Measurements from ENCODE around the gene WDR70. TPM values are rescaled to one million over a fixed set of nuclear protein-coding genes. Genes with fewer than 3 reads are reported as not detected.

Gene WDR70
- total and polyA plus RNA-seq, 10 of the 15 experiments (the other 5 are each of a cell fraction or from before 2014, with no cell fraction given): 10.9 to 33.6 (median 29.1) TPM

DNA sequence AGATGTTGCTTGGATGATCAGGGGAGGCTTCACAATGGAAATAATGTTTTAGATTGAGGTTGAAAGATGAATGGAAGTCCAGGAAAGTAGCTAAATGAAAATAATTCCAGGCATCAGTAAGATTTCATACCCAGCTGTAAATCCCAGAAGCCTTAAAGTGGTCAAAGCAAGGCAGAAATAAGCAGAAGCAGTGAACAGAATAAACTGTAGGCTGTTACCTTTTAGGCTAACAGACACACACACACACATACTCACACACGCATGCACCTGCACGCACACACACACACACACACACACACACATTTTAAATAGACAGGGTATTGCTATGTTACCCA is 175.3 kb downstream of the WDR70 start:
- ChIA-PET RAD21 (ENCODE audit: unreplicated experiment) (interaction anchor here (1.0 to 1.9 kb wide), 2 partner anchors 141 to 186 kb away, joined by 4 to 8 read pairs; no protein-coding TSS in a partner anchor), SMC1A (ENCODE audit: uncharacterized antibody, unreplicated experiment) (interaction anchor here (1.0 to 1.2 kb wide), 2 partner anchors 12 to 142 kb away, joined by 3 to 4 read pairs; no protein-coding TSS in a partner anchor), POLR2A (no interaction called here), CTCF (interaction anchor here (0.6 to 2.0 kb wide), 12 partner anchors 9 to 965 kb away, joined by 3 to 14 read pairs (median 4); no protein-coding TSS in a partner anchor)
- H3K79me2 ChIP-seq (ENCODE audit: control insufficient read depth, insufficient read depth, low read length): no peaks in the 10 kb centered on the region
- no peaks in the 10 kb centered on the region for H3K4me1 ChIP-seq (ENCODE audit: control insufficient read depth, insufficient read depth, low read length)
- FAIRE-seq (no peak), ATAC-seq (no peak), DNase-seq (ENCODE audit: low read depth, low spot score) (no peak)
- no peaks in the 10 kb centered on the region for H4K20me1 ChIP-seq (ENCODE audit: control insufficient read depth, insufficient read depth)
- no peak for TF ChIP-seq KDM1A (IDR thresholded peaks at IDR 0.05; ENCODE audit: borderline replicate concordance)
- no peak for TF ChIP-seq NFXL1 (IDR thresholded peaks at IDR 0.05; ENCODE audit: borderline replicate concordance)
- no peak for TF ChIP-seq SMARCA5 (IDR thresholded peaks at IDR 0.05)
- TF ChIP-seq POU2F2 (IDR thresholded peaks at IDR 0.05; ENCODE audit: borderline replicate concordance, low read depth, low read length): no peak
- TF ChIP-seq, protein P1, sequence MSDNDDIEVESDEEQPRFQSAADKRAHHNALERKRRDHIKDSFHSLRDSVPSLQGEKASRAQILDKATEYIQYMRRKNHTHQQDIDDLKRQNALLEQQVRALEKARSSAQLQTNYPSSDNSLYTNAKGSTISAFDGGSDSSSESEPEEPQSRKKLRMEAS (IDR thresholded peaks at IDR 0.05; ENCODE audit: low read depth, low read length): no peak
- TF ChIP-seq, protein P2, sequence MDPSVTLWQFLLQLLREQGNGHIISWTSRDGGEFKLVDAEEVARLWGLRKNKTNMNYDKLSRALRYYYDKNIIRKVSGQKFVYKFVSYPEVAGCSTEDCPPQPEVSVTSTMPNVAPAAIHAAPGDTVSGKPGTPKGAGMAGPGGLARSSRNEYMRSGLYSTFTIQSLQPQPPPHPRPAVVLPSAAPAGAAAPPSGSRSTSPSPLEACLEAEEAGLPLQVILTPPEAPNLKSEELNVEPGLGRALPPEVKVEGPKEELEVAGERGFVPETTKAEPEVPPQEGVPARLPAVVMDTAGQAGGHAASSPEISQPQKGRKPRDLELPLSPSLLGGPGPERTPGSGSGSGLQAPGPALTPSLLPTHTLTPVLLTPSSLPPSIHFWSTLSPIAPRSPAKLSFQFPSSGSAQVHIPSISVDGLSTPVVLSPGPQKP (IDR thresholded peaks at IDR 0.05; ENCODE audit: low read depth, low read length): no peak
- TF ChIP-seq, protein P3, sequence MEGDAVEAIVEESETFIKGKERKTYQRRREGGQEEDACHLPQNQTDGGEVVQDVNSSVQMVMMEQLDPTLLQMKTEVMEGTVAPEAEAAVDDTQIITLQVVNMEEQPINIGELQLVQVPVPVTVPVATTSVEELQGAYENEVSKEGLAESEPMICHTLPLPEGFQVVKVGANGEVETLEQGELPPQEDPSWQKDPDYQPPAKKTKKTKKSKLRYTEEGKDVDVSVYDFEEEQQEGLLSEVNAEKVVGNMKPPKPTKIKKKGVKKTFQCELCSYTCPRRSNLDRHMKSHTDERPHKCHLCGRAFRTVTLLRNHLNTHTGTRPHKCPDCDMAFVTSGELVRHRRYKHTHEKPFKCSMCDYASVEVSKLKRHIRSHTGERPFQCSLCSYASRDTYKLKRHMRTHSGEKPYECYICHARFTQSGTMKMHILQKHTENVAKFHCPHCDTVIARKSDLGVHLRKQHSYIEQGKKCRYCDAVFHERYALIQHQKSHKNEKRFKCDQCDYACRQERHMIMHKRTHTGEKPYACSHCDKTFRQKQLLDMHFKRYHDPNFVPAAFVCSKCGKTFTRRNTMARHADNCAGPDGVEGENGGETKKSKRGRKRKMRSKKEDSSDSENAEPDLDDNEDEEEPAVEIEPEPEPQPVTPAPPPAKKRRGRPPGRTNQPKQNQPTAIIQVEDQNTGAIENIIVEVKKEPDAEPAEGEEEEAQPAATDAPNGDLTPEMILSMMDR (IDR thresholded peaks at IDR 0.05 in 2 of 3, conservative IDR thresholded peaks at IDR 0.05 in 1 of 3; ENCODE audit: control insufficient read depth in 2 of 3, extremely low read depth in 1 of 3, insufficient read depth in 1 of 3, low read depth in 3 of 3, low read length in 3 of 3): no peak
- TF ChIP-seq ZNF274 (IDR thresholded peaks at IDR 0.05; ENCODE audit: insufficient read depth, insufficient read length): no peak
- TF ChIP-seq, protein P4, sequence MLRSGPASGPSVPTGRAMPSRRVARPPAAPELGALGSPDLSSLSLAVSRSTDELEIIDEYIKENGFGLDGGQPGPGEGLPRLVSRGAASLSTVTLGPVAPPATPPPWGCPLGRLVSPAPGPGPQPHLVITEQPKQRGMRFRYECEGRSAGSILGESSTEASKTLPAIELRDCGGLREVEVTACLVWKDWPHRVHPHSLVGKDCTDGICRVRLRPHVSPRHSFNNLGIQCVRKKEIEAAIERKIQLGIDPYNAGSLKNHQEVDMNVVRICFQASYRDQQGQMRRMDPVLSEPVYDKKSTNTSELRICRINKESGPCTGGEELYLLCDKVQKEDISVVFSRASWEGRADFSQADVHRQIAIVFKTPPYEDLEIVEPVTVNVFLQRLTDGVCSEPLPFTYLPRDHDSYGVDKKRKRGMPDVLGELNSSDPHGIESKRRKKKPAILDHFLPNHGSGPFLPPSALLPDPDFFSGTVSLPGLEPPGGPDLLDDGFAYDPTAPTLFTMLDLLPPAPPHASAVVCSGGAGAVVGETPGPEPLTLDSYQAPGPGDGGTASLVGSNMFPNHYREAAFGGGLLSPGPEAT (IDR thresholded peaks at IDR 0.05; ENCODE audit: low read depth): no peak
- H3K9me3 ChIP-seq (replicated peaks; ENCODE audit: control insufficient read depth, insufficient read depth, low read length): peaks cover 2% of the 10 kb centered on the region; the same call in 1 of the 3 replicates
- H3K4me2 ChIP-seq (ENCODE audit: control insufficient read depth, insufficient read depth): no peak overlapping the region
- no TSS peak for BruUV-seq (replicated peaks)
- no peak overlapping the region for H3K9ac ChIP-seq (ENCODE audit: control insufficient read depth, insufficient read depth, low read length)
- H3K4me3 ChIP-seq: no peak overlapping the region
- H3K27ac ChIP-seq (ENCODE audit: control insufficient read depth, insufficient read depth): no peak overlapping the region
- WGBS (ENCODE audit: insufficient coverage, insufficient replicate concordance, low lambda C conversion rate, missing lambda C conversion rate): 87% methylated on average over 2 of the region's 2 CpGs
- no peaks in the 10 kb centered on the region for H3K27me3 ChIP-seq (replicated peaks in 1 of 2; ENCODE audit: control insufficient read depth in 2 of 2, insufficient read depth in 2 of 2, low read length in 1 of 2)
- H3K36me3 ChIP-seq (ENCODE audit: control insufficient read depth in 2 of 2, insufficient read depth in 2 of 2, low read length in 1 of 2): no peaks in the 10 kb centered on the region
- no peak overlapping the region for H2AFZ ChIP-seq (ENCODE audit: control insufficient read depth, low read depth, low read length)
- in situ Hi-C loops (cut with MboI): no loop called here
- intact Hi-C loops (cut with micrococcal nuclease; ENCODE audit: unreplicated experiment): no loop called here

Data from GM12878 (cell line).